T-helper 22 cell (primary cell): ENCODE data around the gene CCDC88B.

Experiments used
- DNase-seq: peaks from one replicate; pipeline ENCODE4 v3.0.0-alpha.2; 2020; ENCODE audit warnings: low read depth

The CCDC88B gene

GRCh38 chr11:64359712-64360445 is 19.9 kb downstream of the CCDC88B start:
- DNase-seq, result no peak

GRCh38 chr11:64360448-64360921 is 20.5 kb downstream of the CCDC88B start:
- DNase-seq, result no peak

DNA sequence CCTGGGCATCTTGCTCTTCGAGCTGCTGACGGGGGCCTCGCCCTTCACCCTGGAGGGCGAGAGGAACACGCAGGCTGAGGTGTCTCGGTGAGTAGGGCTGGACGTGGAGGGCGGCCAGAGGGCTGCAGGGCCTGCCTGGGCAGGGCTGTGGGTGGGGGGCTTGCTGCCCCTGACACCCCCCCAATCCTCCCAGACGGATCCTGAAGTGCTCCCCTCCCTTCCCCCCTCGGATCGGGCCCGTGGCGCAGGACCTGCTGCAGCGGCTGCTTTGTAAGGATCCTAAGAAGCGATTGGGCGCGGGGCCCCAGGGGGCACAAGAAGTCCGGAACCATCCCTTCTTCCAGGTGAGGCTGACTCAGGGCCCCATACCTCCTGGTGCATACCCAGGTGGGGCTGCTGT is 21.7 kb downstream of the CCDC88B start:
- no peak for DNase-seq

GRCh38 chr11:64362339-64362738 is 22.3 kb downstream of the CCDC88B start:
- DNase-seq, result no peak

GRCh38 chr11:64364435-64364834 is 24.4 kb downstream of the CCDC88B start:
- no peak for DNase-seq

DNA sequence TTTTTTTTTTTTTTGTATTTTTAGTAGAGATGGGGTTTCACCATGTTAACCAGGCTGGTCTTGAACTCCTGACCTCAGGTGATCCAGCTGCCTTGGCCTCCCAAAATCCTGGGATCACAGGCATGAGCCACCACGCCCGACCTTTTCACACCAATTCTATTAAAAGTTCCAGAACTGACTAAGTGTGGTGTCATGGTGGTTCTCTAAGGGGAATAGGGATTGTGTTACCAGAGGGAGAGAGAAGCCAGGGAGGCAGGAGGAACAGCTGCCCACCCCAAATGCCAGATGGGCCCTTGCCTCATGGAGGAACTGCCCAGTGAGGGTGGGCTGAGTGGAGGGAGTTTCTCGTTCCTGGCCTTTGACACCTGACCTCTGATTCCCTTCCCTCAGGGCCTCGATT is 24.9 kb downstream of the CCDC88B start:
- DNase-seq, result no peak

- DNase-seq, result no peak
Observed at GRCh38 chr11:64366751-64367150, 26.7 kb downstream of the CCDC88B start.

GRCh38 chr11:64367931-64368672 is 28.1 kb downstream of the CCDC88B start:
- DNase-seq, result no peak

- DNase-seq, result no peak
Observed at GRCh38 chr11:64368673-64369074, 28.7 kb downstream of the CCDC88B start.

GRCh38 chr11:64369440-64370421 is 29.7 kb downstream of the CCDC88B start:
- DNase-seq, result no peak

DNA sequence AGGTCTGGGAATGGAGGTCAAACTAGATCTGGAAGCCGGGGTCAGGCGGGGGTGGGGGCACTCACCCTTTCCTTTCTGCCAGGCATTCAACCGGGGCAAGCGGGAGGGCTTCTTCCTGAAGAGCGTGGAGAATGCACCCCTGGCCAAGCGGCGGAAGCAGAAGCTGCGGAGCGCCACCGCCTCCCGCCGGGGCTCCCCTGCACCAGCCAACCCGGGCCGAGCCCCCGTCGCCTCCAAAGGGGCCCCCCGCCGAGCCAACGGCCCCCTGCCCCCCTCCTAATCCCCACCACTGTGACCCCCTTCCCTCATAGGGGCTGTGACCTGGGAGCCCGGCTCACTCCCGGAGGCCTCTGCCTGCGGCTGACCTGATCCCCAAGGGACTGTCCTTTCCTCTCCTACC is 31.2 kb downstream of the CCDC88B start:
- DNase-seq, result no peak

DNA sequence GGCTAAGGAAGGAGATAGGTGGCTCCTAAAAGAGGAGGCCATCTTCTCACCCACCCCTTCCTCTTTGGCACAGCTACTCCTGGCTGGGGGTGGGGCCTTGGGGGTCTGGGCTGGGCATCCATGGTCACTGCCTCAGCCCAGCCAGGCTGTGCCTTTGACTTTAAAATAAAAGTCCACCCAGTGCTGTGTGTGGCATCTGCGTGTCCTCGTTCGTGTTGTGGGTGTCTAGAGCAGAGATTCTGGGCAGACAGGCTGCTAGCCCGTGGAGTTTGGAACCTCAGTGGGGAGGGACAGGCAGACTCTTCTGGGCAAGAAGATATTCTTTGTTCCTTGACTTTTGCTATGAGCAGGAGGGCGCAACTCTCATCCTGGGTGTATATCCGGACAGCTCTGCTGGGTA is 32.0 kb downstream of the CCDC88B start:
- no peak for DNase-seq

GRCh38 chr11:64372802-64373597 is 33.0 kb downstream of the CCDC88B start:
- no peak for DNase-seq

- DNase-seq, result no peak
Observed at GRCh38 chr11:64373598-64373974, 33.6 kb downstream of the CCDC88B start.

GRCh38 chr11:64376071-64376470 is 36.1 kb downstream of the CCDC88B start:
- DNase-seq, result no peak

GRCh38 chr11:64378335-64378880 is 38.4 kb downstream of the CCDC88B start:
- no peak for DNase-seq

DNA sequence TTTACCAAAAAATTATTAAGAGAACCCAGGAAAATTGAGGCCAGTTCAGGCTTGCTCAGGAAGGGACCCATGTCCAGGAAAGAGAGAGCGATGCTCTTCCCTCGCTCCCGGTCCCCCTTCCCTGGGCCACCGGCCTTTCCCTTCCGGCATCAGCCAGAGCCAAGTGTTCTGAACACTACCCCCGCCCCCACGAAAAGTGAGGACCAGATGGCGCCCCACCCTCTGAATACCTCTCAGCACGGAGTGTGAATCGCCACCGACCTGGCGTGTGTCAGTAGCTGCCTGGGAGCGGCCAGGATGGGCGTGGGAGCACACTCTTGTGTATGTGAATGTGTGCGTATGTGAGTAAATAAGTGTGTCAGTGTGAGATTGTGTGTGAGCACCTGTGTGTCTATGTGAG is 39.2 kb downstream of the CCDC88B start:
- DNase-seq, result no peak

DNA sequence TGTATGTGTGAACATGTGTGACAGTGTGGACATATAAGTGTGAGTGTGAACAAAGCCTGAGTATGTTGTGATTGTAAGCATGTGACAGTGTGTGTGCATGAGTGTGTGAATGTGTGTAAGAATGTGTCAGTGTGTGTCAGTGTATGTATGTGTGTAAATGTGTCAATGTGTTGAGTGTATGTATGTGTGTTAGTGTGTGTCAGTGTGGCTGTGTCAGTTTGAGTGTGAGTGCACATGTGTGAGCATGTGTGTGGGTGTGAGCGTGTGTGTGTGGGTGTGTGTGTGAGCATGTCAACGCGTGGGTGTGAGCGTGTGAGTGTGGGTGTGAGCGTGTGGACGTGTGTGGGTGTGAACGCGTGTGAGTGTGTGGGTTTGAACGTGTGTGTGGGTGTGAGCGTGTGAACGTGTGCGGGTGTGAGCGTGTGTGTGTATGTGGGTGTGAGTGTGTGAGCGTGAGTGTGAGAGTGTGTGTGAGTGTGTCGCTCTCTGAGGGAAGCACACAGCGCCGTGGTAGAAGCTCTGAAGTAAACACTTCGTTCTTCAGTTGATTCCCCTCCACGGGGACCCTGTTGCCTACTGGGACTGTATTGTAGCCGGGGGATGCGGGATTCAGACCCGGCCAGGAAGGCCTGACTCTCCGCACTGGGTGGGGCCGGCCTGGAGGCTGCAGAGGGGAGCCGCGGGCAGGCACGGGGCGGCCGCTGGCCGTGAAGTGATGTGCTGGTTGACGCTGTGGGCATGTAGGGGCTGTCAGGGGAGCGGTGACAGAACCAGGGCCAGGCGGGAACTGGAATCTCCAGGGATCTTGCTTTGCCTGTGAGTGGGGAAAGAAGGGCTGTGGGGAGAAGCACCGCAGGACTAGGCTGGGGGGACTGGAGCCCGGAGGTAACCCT is 40.1 kb downstream of the CCDC88B start:
- no peak for DNase-seq

DNA sequence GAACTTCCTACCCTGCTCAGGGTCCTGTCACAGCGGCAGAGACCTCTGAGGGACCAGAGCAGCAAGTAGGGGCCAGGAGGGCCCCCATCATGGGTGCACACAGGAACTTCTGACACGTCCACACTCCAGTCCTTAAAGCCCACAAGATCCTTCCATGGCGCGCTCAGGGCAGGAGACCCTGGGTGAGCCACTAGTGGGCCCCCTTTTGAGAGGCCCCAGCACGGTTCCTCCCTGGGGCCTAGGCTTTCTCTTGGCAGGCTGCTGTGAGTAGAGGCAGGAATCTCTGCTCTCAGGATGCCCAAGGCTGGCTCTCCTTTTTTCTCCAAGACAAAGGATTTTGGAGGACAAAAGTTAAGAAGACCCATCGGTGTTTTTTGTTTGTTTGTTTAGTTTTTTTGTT is 41.3 kb downstream of the CCDC88B start:
- no peak for DNase-seq

DNA sequence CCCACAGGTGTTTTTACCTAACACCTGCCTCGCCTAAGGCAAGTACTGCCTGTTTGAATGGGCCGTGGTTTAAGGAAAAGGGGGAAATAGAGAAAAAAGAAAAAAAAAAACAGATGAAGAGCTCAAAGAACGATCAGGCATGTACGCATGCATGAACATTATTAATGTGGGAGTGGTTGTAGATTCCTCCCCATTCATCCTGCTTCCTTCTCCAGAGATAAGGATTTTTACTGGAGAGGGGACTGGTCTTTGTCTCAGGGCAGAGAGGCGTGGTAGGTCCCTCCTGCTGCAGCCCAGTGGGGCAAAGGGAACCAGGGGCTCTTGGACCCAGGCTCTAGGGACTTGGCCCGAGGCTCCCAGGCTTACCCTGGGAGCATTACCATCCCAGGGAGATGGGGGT is 42.0 kb downstream of the CCDC88B start:
- no peak for DNase-seq
